AG09319 (cell line): Measurements from ENCODE around the gene PCDHB5.
A peak's percentile ranks its signal among the peaks of the same experiment; 100 is the strongest.
"Not testable (repeated sequence)": the region's sequence is repeated elsewhere in the genome, so short reads cannot be mapped to it uniquely, and the experiment has no call there.

Experiments
- DNase-seq: peaks from one replicate; pipeline ENCODE4 v3.0.0-alpha.2; 2010; ENCODE audit warnings: low read depth; ENCODE audit errors: extremely low read depth
- CTCF ChIP-seq: IDR thresholded peaks from 2 replicates; pipeline ENCODE4 v1.5.1; 2011; ENCODE audit warnings: low read depth, mild to moderate bottlenecking, inconsistent platforms, low read length, moderate library complexity

Gene PCDHB5

GRCh38 chr5:141135030-141135717 is at the start of gene PCDHB5:
Gene PCDHB5, plus strand, starts transcription at chr5:141135206. Its CDS starts 229 bp downstream, at chr5:141135435.
- no peak for DNase-seq
- peak; percentile 9 for TF ChIP-seq CTCF

DNA sequence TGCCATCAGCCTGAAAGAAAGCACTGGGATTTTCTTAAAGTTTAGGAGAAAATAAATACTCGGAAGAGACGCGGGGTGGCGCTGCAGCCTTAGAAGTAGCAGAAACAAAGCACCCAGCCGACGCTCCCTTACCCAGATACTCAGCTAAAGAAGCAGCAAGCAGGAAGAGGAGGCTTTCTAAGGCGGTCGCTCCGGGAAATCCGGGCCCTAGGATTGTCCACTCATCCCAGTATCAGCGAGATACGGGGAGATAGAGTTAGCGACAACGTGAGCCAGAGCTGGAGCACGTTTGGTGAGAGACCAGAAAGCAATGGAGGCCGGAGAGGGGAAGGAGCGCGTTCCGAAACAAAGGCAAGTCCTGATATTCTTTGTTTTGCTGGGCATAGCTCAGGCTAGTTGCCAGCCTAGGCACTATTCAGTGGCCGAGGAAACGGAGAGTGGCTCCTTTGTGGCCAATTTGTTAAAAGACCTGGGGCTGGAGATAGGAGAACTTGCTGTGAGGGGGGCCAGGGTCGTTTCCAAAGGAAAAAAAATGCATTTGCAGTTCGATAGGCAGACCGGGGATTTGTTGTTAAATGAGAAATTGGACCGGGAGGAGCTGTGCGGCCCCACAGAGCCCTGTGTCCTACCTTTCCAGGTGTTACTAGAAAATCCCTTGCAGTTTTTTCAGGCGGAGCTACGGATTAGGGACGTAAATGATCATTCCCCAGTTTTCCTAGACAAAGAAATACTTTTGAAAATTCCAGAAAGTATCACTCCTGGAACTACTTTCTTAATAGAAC is 40.3 kb upstream of the PCDHB5 start, which contains the start of gene PCDHB2:
Gene PCDHB2 (plus strand): TSS at position 135 of the 782 bp plus-strand sequence. CDS start 176 bp downstream, at position 311.
- no peak; the same call in none of the 2 replicates for TF ChIP-seq CTCF
- DNase-seq: peak; percentile 12

GRCh38 chr5:141095263-141095641 is 39.8 kb upstream of the PCDHB5 start:
- DNase-seq: no peak
- no peak for TF ChIP-seq CTCF

- DNase-seq: not testable (repeated sequence)
Measured at GRCh38 chr5:141096181-141096580, 38.8 kb upstream of the PCDHB5 start.

DNA sequence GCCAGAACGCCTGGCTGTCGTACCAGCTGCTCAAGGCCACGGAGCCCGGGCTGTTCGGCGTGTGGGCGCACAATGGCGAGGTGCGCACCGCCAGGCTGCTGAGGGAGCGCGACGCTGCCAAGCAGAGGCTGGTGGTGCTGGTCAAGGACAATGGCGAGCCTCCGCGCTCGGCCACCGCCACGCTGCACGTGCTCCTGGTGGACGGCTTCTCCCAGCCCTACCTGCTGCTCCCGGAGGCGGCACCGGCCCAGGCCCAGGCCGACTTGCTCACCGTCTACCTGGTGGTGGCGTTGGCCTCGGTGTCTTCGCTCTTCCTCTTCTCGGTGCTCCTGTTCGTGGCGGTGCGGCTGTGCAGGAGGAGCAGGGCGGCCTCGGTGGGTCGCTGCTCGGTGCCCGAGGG is 38.4 kb upstream of the PCDHB5 start:
- not testable (repeated sequence) for DNase-seq

- TF ChIP-seq CTCF: no peak; the same call in 1 of the 2 replicates
- no peak for DNase-seq
Measured at GRCh38 chr5:141100243-141100805, 34.7 kb upstream of the PCDHB5 start, which contains the start of gene PCDHB3. Gene PCDHB3, plus strand, starts transcription at chr5:141100473. Its CDS starts 177 bp downstream, at chr5:141100650.

DNA sequence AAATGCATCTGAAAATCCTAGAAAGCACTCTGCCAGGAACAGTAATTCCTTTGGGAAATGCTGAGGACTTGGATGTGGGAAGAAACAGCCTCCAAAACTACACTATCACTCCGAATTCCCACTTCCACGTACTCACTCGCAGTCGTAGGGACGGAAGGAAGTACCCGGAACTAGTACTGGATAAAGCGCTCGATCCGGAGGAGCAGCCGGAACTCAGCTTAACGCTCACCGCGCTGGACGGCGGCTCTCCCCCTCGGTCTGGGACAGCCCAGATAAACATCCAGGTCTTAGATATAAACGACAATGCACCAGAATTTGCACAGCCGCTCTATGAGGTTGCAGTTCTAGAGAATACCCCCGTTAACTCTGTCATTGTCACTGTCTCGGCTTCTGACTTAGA is 33.9 kb upstream of the PCDHB5 start:
- no peak for DNase-seq
- TF ChIP-seq CTCF: no peak

DNA sequence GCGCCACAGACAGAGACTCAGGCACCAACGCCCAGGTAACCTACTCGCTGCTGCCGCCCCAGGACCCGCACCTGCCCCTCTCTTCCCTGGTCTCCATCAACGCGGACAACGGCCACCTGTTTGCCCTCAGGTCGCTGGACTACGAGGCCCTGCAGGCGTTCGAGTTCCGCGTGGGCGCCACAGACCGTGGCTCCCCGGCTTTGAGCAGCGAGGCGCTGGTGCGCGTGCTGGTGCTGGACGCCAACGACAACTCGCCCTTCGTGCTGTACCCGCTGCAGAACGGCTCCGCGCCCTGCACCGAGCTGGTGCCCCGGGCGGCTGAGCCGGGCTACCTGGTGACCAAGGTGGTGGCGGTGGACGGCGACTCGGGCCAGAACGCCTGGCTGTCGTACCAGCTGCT is 32.9 kb upstream of the PCDHB5 start:
- not testable (repeated sequence) for DNase-seq

GRCh38 chr5:141102471-141102870 is 32.5 kb upstream of the PCDHB5 start:
- DNase-seq: not testable (repeated sequence)
